SU-DHL-6 (cell line): Measurements from ENCODE around the gene SLC5A10.

ENCODE experiments used
- H2AFZ ChIP-seq: fragments of 200-600 bp; sonication (generic); 2 replicates; pipeline ENCODE4 v1.6.1; 2014; ENCODE audit warnings: low read depth, mild to moderate bottlenecking, moderate library complexity, mixed read lengths, antibody characterized with exemption, low read length; ENCODE audit not compliant: severe bottlenecking
- H3F3A ChIP-seq: fragments of 200-600 bp; shearing (Covaris generic); 2 replicates; pipeline ENCODE4 v1.6.0; 2016; ENCODE audit warnings: antibody characterized with exemption, mild to moderate bottlenecking; ENCODE audit not compliant: insufficient read depth
- H3K27ac ChIP-seq: fragments of 200-600 bp; sonication (generic); 2 replicates; pipeline ENCODE4 v1.5.1; 2016; ENCODE audit warnings: low read depth, mild to moderate bottlenecking, low read length, moderate library complexity, mixed read lengths
- H3K27me3 ChIP-seq: fragments of 200-600 bp; sonication (generic), shearing (Covaris generic); 2 replicates; pipeline ENCODE4 v1.6.0; 2014; ENCODE audit warnings: mild to moderate bottlenecking, low read length
- H3K36me3 ChIP-seq: fragments of 200-600 bp; sonication (generic); 2 replicates; pipeline ENCODE4 v1.6.1; 2014; ENCODE audit warnings: mild to moderate bottlenecking, low read length, mixed read lengths
- H3K4me2 ChIP-seq: fragments of 300-600, 200-600 bp; shearing (Covaris generic), sonication (generic); 2 replicates; pipeline ENCODE4 v1.6.0; 2014; ENCODE audit warnings: low read length, low read depth, mild to moderate bottlenecking; ENCODE audit not compliant: poor library complexity, severe bottlenecking
- H3K4me3 ChIP-seq: fragments of 200-600 bp; sonication (generic); 2 replicates; pipeline ENCODE4 v1.5.1; 2014; ENCODE audit warnings: antibody characterized with exemption, low read length, mild to moderate bottlenecking, mixed read lengths; ENCODE audit not compliant: insufficient read depth, poor library complexity, severe bottlenecking
- H3K79me2 ChIP-seq: fragments of 200-600 bp; sonication (generic); 2 replicates; pipeline ENCODE4 v1.6.1; 2014; ENCODE audit warnings: mild to moderate bottlenecking, low read length, moderate library complexity; ENCODE audit not compliant: insufficient read depth
- H3K9ac ChIP-seq: fragments of 200-600 bp; sonication (generic); 2 replicates; pipeline ENCODE4 v1.7.0; 2014; ENCODE audit warnings: mild to moderate bottlenecking, low read length
- H3K9me2 ChIP-seq: fragments of 200-600 bp; sonication (generic); replicated peaks from 2 replicates; pipeline ENCODE4 v1.6.1; 2014; ENCODE audit warnings: low read length; ENCODE audit not compliant: insufficient read depth
- H3K9me3 ChIP-seq: fragments of 200-600 bp; sonication (generic); 2 replicates; pipeline ENCODE4 v1.6.1; 2014; ENCODE audit warnings: low read length, mixed read lengths; ENCODE audit not compliant: insufficient read depth
- H4K20me1 ChIP-seq: fragments of 200-600 bp; sonication (generic); 2 replicates; pipeline ENCODE4 v1.6.1; 2014; ENCODE audit warnings: low read depth, mild to moderate bottlenecking, antibody characterized with exemption, low read length, moderate library complexity, mixed read lengths
- CTCF ChIP-seq: fragments of 200-600 bp; sonication (generic); IDR thresholded peaks from one replicate; pipeline ENCODE4 v1.5.1; 2017; ENCODE audit warnings: antibody characterized with exemption, mild to moderate bottlenecking, low read length, moderate library complexity; ENCODE audit not compliant: insufficient read depth, poor library complexity, severe bottlenecking
- EZH2phosphoT487 ChIP-seq: fragments of 200-600 bp; sonication (generic), shearing (Covaris generic); conservative IDR thresholded peaks from 2 replicates; pipeline ENCODE4 v1.6.1; 2018; ENCODE audit warnings: mild to moderate bottlenecking, antibody characterized with exemption, low read length, moderate library complexity, mixed read lengths

Gene SLC5A10

GRCh38 chr17:18990331-18990730, 38.4 kb downstream of the SLC5A10 start:
- Histone ChIP-seq H3K36me3 (peaks cover 6% of the 10 kb centered on the region; the same call in 1 of the 2 replicates), H3K9ac (no peak overlapping the region), H3K9me2 (no peaks in the 10 kb centered on the region), H3K4me2 (no peak overlapping the region), H2AFZ (no peak overlapping the region), H4K20me1 (no peaks in the 10 kb centered on the region; the same call in 1 of the 2 replicates), H3F3A (no peaks in the 10 kb centered on the region), H3K79me2 (peaks cover 25% of the 10 kb centered on the region), H3K27me3 (no peaks in the 10 kb centered on the region), H3K4me3 (no peak overlapping the region), H3K27ac (no peak overlapping the region), H3K9me3 (no peaks in the 10 kb centered on the region)
- TF ChIP-seq CTCF = no peak
- no peak for TF ChIP-seq EZH2phosphoT487

GRCh38 chr17:18991531-18992315, 39.8 kb downstream of the SLC5A10 start:
- H3K79me2 ChIP-seq = peaks cover 37% of the 10 kb centered on the region
- H4K20me1 ChIP-seq = no peaks in the 10 kb centered on the region; the same call in 1 of the 2 replicates
- peaks cover 13% of the 10 kb centered on the region; the same call in 1 of the 2 replicates for H3K36me3 ChIP-seq
- no peak overlapping the region for H3K9ac ChIP-seq
- no peaks in the 10 kb centered on the region for H3K27me3 ChIP-seq
- no peak overlapping the region for H2AFZ ChIP-seq
- no peaks in the 10 kb centered on the region for H3F3A ChIP-seq
- H3K27ac ChIP-seq = no peak overlapping the region
- peaks cover 7% of the 10 kb centered on the region; the same call in 1 of the 2 replicates for H3K9me3 ChIP-seq
- no peak for TF ChIP-seq EZH2phosphoT487
- no peak for TF ChIP-seq CTCF
- no peak overlapping the region for H3K4me3 ChIP-seq
- no peaks in the 10 kb centered on the region for H3K9me2 ChIP-seq
- no peak overlapping the region for H3K4me2 ChIP-seq

- TF ChIP-seq CTCF (no peak), EZH2phosphoT487 (no peak)
- Histone ChIP-seq H3K4me3 (no peak overlapping the region), H3K9me3 (peaks cover 7% of the 10 kb centered on the region; the same call in 1 of the 2 replicates), H3K9me2 (no peaks in the 10 kb centered on the region), H3K79me2 (peaks cover 46% of the 10 kb centered on the region), H3K4me2 (no peak overlapping the region), H3K36me3 (peaks cover 13% of the 10 kb centered on the region; the same call in 1 of the 2 replicates), H3K27ac (no peak overlapping the region), H3K9ac (no peak overlapping the region), H2AFZ (no peak overlapping the region), H3F3A (no peaks in the 10 kb centered on the region), H3K27me3 (no peaks in the 10 kb centered on the region), H4K20me1 (no peaks in the 10 kb centered on the region; the same call in 1 of the 2 replicates)
These were observed 40.6 kb downstream of the SLC5A10 start for GRCh38 chr17:18992454-18993130.
